GM21447 (cell line): ENCODE results near the gene BCL11A.

Experiments used
- ATAC-seq: cut with Tn5 transposase; IDR thresholded peaks from one replicate; pipeline ENCODE4 v1.9.1; 2021; ENCODE audit not compliant: unreplicated experiment

BCL11A gene

DNA sequence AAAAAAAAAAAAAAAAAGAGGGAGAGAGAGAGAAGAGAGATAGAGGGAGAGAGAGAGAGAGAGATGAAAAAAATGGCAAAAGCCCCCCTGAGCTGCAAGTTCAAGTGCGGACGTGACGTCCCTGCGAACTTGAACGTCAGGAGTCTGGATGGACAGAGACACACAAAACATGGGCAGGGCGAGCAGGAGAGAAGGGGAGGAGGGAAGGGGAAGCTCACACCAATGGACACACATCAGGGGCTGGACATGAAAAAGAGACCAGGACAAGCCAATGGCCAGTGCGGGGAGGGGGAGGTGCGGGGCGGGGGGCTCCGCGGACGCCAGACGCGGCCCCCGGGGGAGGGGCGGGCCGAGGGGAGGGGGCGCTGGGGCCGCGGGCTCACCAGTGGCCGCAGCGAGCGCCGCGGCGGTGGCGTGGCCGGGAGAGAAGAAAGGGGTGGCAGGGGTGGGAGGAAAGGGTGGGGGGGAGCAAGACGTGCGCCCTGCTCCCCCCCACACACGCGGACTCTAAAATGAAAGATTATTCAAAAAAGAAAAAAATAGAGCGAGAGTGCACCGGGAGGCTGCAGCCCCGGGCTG is at the start of gene BCL11A:
BCL11A (minus strand) TSS at position 160 of the 579 bp plus-strand sequence. CDS start 384 bp downstream, outside the sequence.
- ATAC-seq, result peak; percentile 12

DNA sequence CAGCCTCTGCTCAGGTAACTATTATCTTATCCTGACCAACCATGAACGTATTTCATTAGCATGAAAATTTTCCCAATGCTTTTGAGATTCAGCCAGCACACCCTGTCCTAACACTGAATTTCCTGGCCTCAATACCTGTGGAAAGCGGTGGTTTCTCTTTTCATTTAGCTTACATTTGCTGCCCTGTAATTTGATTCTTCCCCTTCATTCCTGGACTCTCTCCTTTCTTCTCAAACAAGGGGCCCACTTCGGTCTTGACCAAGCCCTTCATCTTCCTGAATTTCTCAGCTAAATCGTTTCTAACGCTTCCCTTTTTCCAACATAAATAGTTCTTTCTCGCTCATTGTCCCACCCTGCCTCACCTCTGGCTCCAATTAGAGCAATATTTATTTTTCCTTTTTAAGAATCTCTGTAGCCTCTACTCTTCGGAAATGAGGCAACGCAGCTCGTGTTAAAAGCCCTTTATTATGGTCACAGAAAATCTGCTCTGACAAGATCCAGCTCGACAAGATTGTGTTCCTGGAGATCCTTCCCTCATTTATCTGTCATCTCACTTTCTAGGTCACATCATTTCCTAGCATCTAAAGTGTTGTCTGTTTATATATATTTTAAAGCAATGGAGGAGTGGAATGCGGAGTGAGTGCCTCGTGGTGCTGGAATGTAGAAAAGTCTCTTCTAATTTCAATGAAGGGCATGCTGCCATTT is 49.5 kb upstream of the BCL11A start:
- ATAC-seq, result no peak

DNA sequence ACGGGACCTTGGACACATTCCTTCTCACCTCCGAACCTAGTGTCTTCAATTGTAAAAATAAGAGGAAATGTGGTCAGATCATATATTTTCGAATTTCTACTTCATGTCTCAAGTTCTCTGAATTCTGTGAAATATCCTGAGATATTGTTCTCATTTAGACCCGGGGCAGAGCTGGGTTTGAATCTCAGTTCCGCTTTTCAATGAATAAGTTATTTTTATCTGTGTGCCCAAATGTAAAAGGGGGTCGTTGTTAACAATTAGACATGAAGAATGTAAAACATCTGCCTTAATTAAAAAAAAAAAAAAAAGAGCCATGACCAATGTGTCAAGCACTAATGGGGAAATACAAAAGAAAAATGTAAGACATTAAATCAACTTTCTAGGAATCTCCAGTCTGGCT is 48.9 kb upstream of the BCL11A start:
- no peak for ATAC-seq

DNA sequence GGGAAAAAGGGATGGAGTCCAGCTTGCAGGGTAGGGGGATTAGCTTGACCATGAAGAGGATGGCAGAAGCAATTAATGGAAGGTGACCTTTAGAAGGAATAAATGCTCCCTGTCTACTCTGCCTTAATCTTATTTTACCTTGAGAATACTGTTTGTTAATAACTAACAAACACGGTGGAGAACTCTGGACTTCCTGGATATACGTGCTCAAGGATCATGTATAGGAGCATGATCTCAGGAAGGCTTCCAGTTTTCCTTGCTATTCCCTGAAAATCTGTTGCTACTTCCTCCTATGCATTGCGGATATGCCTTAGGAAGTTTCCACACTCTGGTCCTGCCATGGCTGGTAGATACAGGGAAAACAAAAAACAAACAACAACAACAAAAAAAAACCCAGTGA is 44.8 kb upstream of the BCL11A start:
- no peak for ATAC-seq

DNA sequence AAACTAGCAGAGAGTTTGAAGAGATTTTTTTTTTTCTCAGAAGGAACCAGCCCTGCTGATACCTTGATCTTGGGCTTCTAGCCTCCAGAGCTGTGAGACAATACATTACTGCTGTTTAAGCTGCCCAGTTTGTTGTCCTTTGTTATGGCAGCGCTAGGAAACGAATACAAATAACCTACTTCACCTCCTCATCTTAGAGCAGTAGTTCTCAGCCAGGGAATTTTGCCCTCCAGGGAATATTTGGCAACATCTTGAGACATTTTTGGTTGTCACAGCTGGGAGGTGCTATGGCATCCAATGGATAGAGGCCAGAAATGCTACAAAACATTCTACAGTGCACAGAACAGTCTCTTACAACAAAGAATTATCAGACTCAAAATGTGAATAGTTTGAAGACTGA is 43.9 kb upstream of the BCL11A start:
- ATAC-seq, result no peak

DNA sequence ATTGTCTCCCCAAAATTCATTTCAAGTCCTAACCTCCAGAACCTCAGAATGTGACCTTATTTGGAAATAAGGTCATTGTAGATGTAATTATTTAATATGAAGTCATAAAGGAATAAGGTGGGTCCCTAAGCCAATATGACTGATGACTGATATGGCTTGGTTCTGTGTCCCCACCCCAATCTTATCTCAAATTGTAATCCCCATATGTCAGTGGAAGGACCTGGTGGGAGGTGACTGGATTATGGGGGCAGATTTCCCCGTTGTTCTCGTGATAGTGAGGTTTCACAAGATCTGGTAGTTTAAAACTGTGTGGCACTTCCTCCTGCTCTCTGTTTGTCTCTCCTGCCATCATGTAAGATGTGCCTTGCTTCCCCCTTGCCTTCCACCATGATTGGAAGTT is 43.0 kb upstream of the BCL11A start:
- ATAC-seq, result no peak

DNA sequence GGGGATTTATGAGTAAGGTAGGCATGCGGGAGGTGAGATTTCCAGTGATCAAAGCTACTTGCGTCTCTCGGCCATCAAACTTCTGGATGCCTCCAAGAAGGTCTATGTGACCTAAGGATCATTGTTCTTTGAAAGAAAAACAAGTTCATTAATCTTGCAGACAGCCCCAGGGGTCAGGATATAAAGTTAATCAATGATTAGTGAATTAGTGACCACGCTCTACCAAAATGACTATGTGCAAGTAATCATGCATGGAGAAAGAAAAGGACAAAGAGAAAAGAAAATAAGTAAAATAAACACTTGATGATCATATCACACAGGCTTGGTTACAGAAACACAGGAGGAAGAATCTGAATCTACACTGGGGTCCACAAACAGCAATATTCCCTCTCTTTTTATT is 42.5 kb upstream of the BCL11A start:
- ATAC-seq, result no peak

DNA sequence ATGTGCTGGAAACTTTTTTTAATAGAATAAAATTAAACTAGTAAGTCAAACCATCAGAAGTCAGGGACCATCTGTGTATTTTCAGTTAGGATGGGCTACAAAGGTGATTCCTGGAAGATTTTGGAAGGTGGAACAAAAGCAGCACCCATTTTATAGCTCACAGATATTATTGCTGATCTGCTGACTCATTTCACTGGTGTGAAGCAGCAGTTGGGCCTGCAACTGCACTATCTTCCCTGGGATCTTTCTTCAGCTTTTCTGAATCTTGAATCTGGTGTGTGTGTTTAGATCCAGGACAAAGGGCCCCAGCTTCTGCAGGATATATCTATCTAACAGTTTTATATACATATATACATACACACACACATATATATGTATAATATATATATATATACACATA is 35.6 kb upstream of the BCL11A start:
- no peak for ATAC-seq

DNA sequence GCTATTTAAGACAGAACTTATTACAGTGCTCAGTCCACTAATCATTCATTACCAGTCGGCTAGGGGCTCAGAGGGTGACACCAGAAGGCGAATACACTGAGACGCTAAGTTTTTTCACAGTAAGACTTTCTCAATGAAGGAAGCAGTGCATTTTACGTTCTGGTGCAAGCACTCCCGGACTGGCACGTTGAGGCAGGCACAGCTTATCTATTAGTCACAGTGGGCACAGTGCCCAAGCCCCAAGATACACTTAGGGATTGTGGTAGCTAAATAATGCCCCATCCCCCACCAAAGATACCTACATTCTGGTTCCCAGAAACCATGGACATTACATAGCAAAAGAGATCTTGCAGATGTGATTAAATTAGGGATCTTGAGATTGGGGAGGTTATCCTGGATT is 32.6 kb upstream of the BCL11A start:
- ATAC-seq, result no peak

DNA sequence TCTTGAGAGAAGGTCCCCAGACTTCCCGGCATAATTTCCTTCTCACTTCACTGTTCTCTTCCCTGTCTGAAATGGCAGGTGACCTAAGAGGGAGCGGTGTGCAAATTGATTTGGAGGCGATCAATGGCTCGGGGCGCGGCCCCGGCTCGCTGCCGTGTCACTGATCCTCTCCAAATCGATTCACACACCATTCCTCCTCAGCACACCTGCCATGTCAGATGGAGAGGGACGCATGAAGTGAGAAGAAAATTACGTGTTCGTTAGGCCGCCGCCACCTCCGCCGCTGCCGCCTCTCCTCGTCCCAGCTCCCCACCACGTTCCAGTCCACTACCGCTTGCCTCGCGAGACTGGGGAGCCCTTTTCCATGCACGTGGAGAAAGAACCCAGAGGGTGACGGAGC is 31.8 kb upstream of the BCL11A start:
- ATAC-seq, result no peak

DNA sequence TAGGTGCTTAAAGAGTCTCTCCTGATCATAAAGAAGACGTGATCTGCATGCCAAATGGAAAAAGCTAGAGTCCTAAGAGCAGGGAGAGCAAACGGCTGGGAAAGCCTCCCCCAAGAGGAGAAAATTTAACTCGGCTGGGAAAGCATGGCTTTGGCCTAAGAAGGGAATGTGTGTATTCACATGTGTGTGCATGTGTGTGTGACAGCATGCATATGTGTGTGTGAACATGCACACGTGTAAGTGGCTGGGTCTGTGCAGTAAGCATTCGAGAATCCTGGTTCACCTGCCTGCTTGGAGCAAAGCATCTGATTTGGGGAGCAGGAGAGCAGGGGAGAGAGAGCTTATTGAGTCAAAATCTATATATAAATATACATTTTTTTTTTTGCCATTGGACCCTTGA is 30.1 kb upstream of the BCL11A start:
- no peak for ATAC-seq

DNA sequence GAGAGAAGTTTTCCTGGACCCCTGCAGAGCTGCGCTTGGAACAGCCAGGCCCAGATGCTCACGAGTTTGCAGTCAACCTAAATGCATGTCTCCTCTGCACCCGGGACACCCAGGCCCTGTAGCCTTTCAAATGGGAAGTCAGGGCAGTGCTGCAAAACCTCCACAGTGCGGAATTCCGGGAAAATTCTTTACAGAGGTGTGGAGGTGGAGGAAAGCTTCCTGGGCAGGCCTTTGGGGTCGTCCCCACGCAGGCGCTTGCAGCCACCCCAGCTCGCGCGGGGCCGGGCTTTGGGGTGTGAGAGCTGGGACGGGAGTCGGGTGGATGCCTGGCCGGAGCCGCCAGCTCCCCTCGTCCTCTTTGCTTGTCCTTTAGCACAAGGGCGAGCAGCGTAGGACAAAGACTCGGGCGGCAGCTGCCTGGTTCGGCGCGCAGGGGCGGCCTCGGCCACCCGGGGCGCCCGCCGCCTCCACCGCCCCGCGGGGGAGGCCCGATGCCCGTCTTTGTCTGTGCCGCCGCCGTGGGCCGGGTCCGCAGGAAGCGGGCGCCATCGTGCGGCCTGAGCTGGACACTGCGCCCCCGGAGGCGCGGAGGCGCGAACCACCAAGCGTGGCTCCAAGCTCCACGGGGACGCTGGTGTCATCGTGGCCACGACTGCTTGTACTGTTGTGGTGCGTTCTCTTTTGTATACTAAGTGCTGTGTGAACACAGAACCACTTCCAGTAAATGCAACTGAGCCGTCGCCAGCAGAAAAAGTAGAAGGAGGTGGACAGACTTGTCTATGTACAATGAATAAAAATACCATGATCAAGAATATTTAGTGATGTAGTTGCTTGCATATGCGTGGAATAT is 28.2 kb upstream of the BCL11A start:
- peak; percentile 87 for ATAC-seq

DNA sequence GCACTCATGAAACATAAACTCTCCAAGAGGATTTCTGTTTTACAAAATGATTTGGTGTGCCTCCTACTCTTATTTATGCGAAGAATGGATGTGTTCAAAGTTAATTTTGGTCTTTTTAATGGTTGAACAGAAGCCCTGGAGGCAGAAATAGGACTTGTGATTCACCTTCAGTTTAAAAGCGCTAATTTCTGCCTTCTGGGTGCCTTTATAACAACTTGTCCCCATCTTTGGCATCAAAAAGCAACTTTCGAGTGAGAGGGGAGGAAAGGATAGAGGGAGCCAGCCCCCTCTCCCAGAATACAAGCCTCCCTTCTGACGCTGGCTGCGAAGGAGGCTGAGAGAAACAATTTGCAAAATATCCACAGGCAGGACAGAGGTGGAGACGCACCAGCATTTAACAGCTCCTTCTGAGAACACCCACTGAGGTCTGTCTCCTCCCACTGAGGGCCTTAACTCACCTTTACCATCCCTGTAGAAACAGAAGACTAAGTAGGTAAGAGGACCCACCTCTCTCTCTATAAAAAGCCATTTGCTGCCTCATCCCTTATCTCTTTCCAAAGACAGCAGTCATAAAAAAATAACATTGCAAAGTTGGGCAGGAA is 24.3 kb upstream of the BCL11A start:
- ATAC-seq, result no peak

DNA sequence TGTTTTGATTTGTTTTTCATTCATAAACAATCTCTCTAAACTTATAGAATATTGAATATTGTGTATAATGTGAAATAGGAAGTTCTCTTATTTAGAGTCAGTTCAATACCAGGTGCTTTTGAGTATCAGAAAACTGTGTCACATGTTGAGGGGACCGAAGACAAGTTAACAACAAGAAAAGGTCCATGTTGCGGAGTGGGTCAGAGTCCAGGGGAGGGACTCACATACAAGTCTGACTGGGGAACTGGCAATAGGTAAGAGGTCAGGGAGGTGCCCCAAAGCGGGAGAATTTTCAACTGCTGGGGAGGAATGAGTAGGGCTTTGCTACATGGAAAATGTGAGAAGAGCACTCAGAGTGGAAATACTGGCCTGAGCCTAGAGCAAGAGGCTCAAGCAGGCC is 19.8 kb upstream of the BCL11A start:
- ATAC-seq, result no peak

DNA sequence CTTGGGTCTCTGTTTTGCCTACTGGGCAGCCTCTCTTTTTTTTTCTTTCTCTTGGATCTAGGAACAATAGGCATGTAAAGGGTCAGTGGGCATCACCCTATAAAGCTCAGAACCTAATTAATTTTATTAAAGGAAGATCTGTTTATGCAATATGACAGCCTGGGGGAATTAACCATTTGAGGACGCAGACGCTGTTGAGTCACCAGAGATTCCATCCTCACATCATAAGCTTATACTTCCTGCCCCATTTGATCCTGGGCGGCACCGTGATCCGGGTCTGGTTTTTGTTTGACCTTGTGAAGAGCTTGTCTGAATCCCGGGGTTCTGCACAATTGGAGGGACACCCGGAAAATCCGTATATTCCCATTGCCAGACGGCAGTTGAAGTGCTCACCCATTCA is 16.8 kb upstream of the BCL11A start:
- no peak for ATAC-seq

DNA sequence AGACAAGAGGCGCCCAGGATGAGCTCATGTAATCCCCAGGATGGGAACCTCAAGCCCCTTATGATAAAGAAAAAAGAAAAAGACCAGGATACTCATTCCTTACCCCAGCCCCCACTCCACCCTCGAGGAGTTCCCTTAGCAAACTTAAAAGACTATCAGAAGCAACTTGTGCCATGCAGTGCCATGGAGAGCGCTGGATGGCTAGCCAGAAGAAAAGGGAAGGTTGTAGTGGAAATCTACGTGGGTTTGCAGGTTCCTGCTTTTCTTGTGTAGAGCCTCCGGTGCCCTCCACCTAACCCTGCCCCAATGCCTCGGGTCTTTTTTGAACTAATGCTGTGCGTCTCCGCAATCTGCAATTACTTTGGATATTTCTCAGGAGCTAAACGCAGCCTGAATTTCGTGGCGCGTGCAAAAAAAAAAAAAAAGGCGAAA is 16.2 kb upstream of the BCL11A start:
- ATAC-seq, result no peak

DNA sequence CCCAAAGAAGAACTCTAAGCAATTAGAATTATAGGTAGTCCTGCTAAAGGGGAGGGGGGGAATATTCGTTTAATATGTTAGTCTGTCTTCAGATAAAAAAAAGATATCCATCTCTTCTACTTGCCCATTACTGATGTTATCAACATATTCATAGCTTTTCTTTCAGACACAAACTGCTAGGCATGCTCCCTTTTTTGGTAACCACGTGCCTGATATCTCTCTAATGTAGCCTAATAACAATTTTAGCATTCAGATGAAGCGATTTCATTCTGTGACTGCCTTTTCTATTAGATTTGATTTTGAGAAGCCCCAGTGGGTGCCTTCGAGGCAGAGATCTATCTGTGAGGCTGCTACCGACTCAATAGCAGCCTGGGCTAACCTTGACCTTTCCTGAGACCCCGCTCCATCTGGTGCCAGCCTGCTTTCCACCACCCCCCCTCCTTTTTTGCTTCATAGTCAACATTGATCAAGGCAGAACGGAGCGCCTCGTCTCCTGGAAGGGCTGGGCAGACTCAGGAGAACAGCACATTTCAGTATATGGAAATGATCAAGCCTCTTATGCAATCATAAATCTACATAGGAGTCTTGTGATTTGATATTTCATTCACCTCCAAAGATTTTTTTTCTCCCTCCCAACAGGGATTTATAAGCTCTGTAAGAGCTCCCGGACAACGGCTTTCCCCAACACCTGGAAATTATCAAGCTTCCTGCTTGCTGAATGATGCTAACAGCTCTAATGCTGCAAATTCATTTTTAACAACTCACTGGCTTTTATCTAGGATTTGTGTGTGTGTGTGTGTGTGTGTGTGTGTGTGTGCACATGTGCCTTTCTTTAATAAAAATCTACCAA is 14.7 kb upstream of the BCL11A start:
- no peak for ATAC-seq

DNA sequence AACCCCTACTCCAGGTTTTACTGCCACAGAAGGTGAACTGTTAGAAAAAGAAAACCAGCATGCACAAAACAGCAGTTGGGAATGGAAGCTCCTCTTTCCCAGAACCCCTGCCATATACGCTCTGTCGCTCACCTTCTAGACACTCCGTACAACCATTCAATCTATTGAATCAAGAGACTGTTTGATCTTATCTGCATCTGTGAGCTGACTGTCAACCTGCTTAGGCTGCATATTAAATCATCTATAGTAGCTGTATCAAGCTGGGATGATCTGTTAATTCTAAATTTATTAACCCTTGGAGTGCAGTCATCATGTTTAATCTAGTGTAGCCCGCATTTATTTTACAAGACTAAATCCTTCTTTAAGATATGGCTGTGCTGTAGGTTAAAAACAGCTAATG is 13.6 kb upstream of the BCL11A start:
- no peak for ATAC-seq

DNA sequence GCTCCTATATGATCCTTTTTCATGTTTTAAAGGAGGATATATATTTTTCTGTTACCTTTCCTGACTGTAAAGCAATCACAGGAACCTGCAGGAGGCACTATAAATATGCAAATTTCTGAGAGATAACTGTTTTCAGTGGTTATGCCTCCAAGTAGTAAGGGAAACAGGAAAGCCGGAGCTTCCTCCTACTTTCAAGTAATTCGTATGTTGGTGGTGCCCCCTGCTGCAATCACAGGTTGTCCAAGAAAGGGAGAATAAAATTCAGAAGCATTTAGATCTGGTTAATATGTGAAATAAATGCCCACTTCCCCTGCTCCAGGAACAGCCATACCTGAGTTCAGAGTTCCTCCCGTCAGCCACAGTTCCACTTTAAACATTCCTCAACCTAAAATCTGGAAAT is 12.0 kb upstream of the BCL11A start:
- ATAC-seq, result no peak

DNA sequence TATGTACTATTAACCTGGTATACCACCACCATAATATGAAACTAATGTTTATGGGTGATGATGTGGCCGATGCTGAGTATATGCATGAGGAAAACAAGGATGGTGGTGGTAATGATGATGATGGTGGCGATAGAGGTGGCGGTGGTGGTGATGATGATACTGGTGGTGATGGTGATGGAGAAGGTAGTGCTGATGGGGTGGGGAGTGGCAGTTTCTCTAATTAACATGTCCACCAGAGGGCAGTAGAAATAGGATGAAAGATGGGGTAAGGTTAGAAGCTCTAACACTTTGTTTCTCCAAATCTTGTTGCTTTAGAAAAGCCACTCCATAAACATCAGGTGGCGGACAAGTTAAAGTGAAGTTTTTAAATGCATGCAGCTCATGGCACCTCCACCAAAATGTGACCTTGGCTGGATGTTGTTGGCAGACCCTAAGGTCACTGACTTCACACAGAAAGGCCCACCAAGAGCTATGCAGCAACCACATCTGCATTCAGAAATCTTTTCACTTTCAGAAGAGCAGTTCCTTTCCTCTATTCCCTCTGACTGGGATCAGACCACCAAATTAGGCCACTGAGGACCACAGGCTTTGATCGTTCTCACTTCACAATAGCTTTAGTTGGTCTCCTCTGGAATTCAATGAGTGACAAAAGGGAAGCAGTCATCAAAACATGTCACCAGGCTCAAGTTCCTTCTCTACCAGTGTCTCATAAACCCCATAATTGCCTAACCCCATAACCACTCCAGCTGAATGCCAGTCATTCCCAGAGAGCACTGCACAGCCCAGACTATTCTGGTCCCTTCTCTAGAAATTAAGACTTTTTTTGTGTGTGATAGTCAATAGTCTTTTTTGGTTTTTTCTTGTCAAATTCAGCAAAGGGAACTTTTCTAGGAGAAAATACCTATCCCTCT is 7.5 kb upstream of the BCL11A start:
- peak; percentile 62 for ATAC-seq
